RWPE2 (cell line): ENCODE measurements around the gene GLRA1.

Source experiments
- ATAC-seq: fragments of 200-7000 bp; cut with Tn5 transposase; 3 replicates; pipeline ENCODE4 v1.9.1; 2021; ENCODE audit warnings: low read depth
- DNase-seq: peaks from one replicate; pipeline ENCODE4 v3.0.0-alpha.2; 2020; ENCODE audit warnings: low spot score
- H3K27ac ChIP-seq: fragments of 450-650 bp; 2 replicates; pipeline ENCODE4 v1.5.1; 2017; ENCODE audit warnings: mild to moderate bottlenecking; ENCODE audit not compliant: poor library complexity, severe bottlenecking
- H3K27me3 ChIP-seq: fragments of 250-450 bp; sonication (Bioruptor Pico); 2 replicates; pipeline ENCODE4 v1.5.1; 2021; ENCODE audit warnings: mild to moderate bottlenecking, moderate library complexity; ENCODE audit not compliant: insufficient read depth, poor library complexity, severe bottlenecking
- H3K36me3 ChIP-seq: fragments of 250-450 bp; sonication (Bioruptor Pico); 2 replicates; pipeline ENCODE4 v1.5.1; 2020; ENCODE audit warnings: low read depth, mild to moderate bottlenecking, moderate library complexity
- H3K4me1 ChIP-seq: fragments of 250-450 bp; sonication (Bioruptor Pico); 2 replicates; pipeline ENCODE4 v1.5.1; 2021; ENCODE audit warnings: mild to moderate bottlenecking, moderate library complexity; ENCODE audit not compliant: insufficient read depth, poor library complexity, severe bottlenecking
- H3K4me3 ChIP-seq: fragments of 250-450 bp; sonication (Bioruptor Pico); 2 replicates; pipeline ENCODE4 v1.5.1; 2021; ENCODE audit warnings: mild to moderate bottlenecking, moderate library complexity; ENCODE audit not compliant: severe bottlenecking
- H3K9me3 ChIP-seq: fragments of 250-450 bp; sonication (Bioruptor Pico); 2 replicates; pipeline ENCODE4 v1.5.1; 2021; ENCODE audit warnings: mild to moderate bottlenecking, moderate library complexity; ENCODE audit not compliant: severe bottlenecking
- TF ChIP-seq, protein P1 (sequence below): fragments of 450-650 bp; IDR thresholded peaks from one replicate; pipeline ENCODE4 v1.5.1; 2017; ENCODE audit warnings: mild to moderate bottlenecking, moderate library complexity; ENCODE audit not compliant: poor library complexity, severe bottlenecking

Gene GLRA1

DNA sequence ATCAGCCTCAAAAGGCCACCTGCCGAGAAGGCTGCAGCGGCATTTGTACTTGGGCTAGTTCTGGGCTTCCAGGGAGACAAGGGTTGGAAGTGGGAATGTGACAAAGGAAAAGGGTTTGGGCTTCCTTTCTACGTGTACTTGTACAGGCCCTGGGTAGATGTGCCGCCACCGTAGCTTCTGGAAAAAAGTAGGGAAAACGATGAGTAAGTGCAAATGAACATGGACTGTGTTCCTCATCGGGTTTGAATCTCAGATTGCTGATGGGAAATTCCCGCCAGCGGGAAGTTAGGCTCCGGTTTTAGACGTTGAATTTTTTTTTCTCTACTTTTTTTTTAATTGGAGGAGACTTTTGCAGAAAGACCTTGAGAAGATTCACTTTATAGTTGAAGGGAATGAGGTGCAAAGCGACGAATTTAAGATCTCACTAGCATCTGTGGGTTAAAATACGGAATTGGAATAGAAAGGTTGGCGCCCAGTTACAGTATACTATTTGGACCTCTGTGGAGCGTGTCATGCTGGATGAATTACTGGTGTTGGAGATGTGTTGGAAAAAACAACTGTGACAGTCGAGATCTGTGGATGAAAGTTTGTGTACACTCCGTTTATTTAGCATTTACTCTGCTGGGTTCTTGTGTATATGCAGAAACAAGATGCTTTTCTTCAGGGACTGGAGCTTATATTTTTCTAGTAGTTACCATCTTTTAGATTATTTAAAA lies 151.6 kb downstream of the GLRA1 start:
- TF ChIP-seq, protein P1, sequence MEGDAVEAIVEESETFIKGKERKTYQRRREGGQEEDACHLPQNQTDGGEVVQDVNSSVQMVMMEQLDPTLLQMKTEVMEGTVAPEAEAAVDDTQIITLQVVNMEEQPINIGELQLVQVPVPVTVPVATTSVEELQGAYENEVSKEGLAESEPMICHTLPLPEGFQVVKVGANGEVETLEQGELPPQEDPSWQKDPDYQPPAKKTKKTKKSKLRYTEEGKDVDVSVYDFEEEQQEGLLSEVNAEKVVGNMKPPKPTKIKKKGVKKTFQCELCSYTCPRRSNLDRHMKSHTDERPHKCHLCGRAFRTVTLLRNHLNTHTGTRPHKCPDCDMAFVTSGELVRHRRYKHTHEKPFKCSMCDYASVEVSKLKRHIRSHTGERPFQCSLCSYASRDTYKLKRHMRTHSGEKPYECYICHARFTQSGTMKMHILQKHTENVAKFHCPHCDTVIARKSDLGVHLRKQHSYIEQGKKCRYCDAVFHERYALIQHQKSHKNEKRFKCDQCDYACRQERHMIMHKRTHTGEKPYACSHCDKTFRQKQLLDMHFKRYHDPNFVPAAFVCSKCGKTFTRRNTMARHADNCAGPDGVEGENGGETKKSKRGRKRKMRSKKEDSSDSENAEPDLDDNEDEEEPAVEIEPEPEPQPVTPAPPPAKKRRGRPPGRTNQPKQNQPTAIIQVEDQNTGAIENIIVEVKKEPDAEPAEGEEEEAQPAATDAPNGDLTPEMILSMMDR: no peak
- no peak for DNase-seq
- H3K27ac ChIP-seq: peak overlapping the region; percentile 88

More for the DNA sequence above, 151.6 kb downstream of the GLRA1 start:
- H3K27me3 ChIP-seq: no peaks in the 10 kb centered on the region
- H3K36me3 ChIP-seq: peaks cover 47% of the 10 kb centered on the region
- peak overlapping the region; percentile 82 for H3K4me3 ChIP-seq
- H3K9me3 ChIP-seq: no peaks in the 10 kb centered on the region
- no peak for ATAC-seq
- H3K4me1 ChIP-seq: peaks cover 14% of the 10 kb centered on the region
